Measurements from ENCODE around the gene BARD1. TPM values are rescaled to one million over a fixed set of nuclear protein-coding genes. Genes with fewer than 3 reads are reported as not detected.

The BARD1 gene
- total RNA-seq, 2 donors from 2014 or later = 22.7 to 35.9 TPM

DNA sequence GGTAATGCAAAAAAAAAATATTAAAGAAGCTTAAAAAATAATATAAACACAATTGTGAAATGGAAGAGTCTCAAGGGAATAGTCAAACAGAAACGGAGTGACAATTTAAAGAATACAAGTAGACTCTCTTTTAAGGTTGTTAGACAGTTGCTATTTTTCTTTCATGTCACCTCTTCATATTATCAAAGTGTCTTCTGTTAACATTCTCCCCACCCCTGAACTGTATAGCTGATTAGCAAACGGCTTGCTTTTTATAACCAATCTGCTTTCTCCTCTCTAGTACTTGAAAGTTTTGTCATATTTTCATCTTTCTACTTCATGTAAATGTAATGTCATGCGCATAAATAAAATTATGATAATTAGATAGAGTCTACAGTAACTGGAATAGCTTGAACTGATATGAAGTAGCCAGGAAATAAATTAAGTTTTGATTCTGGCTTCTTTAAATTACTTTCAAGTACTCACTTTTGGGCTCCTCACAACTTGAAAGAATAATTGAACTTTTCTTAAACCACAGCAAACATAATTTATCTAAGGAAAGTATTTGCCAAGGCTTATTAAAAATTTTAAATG is 37.0 kb downstream of the BARD1 start:
- Histone ChIP-seq H3K9me3 (ENCODE audit: control insufficient read depth, low read length) (peaks cover 15% of the 10 kb centered on the region), H3K27ac (ENCODE audit: low read depth, low read length) (no peak overlapping the region), H3K4me3 (ENCODE audit: low read length) (no peak overlapping the region), H3K4me1 (ENCODE audit: control insufficient read depth, insufficient read depth, low read length) (no peaks in the 10 kb centered on the region), H3K27me3 (ENCODE audit: control insufficient read depth, insufficient read depth, low read length, poor library complexity, severe bottlenecking) (no peaks in the 10 kb centered on the region), H3K9ac (ENCODE audit: extremely low read depth, low read length, poor library complexity, severe bottlenecking) (no peak overlapping the region), H3K36me3 (ENCODE audit: control insufficient read depth, insufficient read depth, low read length) (peaks cover 64% of the 10 kb centered on the region)
- DNase-seq = no peak
- Mint-ChIP-seq H3K27me3 (ENCODE audit: insufficient read depth) (no peaks in the 10 kb centered on the region), H3K4me3 (no peak overlapping the region), H3K4me1 (no peaks in the 10 kb centered on the region), H3K36me3 (ENCODE audit: low read depth) (peaks cover 39% of the 10 kb centered on the region), H3K27ac (no peak overlapping the region), H3K9me3 (peaks cover 5% of the 10 kb centered on the region)
- WGBS, 2 experiments (ENCODE audit: insufficient coverage in 1 of 2, insufficient read length in 1 of 2) = 83% methylated on average over 1 to 3 of the region's 3 CpGs
- TF ChIP-seq, protein P1, sequence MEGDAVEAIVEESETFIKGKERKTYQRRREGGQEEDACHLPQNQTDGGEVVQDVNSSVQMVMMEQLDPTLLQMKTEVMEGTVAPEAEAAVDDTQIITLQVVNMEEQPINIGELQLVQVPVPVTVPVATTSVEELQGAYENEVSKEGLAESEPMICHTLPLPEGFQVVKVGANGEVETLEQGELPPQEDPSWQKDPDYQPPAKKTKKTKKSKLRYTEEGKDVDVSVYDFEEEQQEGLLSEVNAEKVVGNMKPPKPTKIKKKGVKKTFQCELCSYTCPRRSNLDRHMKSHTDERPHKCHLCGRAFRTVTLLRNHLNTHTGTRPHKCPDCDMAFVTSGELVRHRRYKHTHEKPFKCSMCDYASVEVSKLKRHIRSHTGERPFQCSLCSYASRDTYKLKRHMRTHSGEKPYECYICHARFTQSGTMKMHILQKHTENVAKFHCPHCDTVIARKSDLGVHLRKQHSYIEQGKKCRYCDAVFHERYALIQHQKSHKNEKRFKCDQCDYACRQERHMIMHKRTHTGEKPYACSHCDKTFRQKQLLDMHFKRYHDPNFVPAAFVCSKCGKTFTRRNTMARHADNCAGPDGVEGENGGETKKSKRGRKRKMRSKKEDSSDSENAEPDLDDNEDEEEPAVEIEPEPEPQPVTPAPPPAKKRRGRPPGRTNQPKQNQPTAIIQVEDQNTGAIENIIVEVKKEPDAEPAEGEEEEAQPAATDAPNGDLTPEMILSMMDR (conservative IDR thresholded peaks at IDR 0.05) = no peak

DNA sequence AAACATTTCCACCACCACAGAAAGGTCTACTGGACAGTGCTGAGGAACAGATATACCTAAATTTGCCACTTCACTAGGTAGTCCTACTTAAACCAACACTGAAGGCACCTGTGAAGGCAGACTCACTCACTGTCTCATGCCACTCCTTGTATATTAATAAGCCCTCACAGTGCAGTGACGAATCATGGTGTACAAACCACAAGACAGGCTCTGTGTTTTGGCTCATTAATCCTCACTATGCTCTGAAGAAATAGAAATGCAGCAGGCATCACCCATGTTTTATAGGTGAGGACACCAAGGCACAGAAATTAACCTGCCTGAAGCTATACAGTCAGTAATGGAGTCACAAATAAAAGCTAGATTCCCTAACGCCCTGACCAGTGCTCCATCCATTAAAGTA is 44.3 kb downstream of the BARD1 start:
- WGBS, 2 experiments (ENCODE audit: insufficient coverage in 1 of 2, insufficient read length in 1 of 2) = 90 to 92% methylated on average over 2 of the region's 2 CpGs
- H3K36me3 Mint-ChIP-seq (ENCODE audit: low read depth) = peaks cover 36% of the 10 kb centered on the region
- Histone ChIP-seq H3K4me1 (ENCODE audit: control insufficient read depth, insufficient read depth, low read length) (no peaks in the 10 kb centered on the region), H3K9me3 (ENCODE audit: control insufficient read depth, low read length) (no peaks in the 10 kb centered on the region), H3K27ac (ENCODE audit: low read depth, low read length) (no peak overlapping the region), H3K36me3 (ENCODE audit: control insufficient read depth, insufficient read depth, low read length) (peaks cover 81% of the 10 kb centered on the region), H3K27me3 (ENCODE audit: control insufficient read depth, insufficient read depth, low read length, poor library complexity, severe bottlenecking) (no peaks in the 10 kb centered on the region), H3K4me3 (ENCODE audit: low read length) (no peak overlapping the region), H3K9ac (ENCODE audit: extremely low read depth, low read length, poor library complexity, severe bottlenecking) (no peak overlapping the region)
- H3K9me3 Mint-ChIP-seq = no peaks in the 10 kb centered on the region
- no peak for DNase-seq
- no peak overlapping the region for H3K27ac Mint-ChIP-seq
- H3K4me1 Mint-ChIP-seq = no peaks in the 10 kb centered on the region
- H3K27me3 Mint-ChIP-seq (ENCODE audit: insufficient read depth) = no peaks in the 10 kb centered on the region
- TF ChIP-seq, protein P1 (conservative IDR thresholded peaks at IDR 0.05) = no peak
- H3K4me3 Mint-ChIP-seq = no peak overlapping the region

DNA sequence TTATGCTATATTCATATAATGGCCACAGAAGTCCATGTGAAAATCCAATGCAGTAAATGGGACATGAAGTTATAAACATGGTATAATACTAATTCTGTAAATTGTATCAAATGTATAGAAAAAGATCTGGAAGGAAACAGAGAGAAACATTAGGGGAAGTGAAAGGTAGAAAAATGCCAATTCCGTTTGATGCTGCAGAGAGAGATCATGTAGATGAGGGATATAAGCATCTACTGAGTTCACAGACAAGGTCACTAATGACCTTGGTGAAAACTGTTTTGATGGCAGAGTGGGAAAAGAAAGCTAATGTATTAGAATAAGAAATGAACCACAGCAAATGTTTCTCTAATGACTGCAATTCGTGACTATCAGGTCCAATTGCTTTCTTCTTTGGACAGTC is 56.0 kb downstream of the BARD1 start:
- H3K4me3 Mint-ChIP-seq = no peak overlapping the region
- Histone ChIP-seq H3K9me3 (ENCODE audit: control insufficient read depth, low read length) (no peaks in the 10 kb centered on the region), H3K4me1 (ENCODE audit: control insufficient read depth, insufficient read depth, low read length) (no peaks in the 10 kb centered on the region), H3K36me3 (ENCODE audit: control insufficient read depth, insufficient read depth, low read length) (peaks cover 82% of the 10 kb centered on the region), H3K27ac (ENCODE audit: low read depth, low read length) (no peak overlapping the region), H3K27me3 (ENCODE audit: control insufficient read depth, insufficient read depth, low read length, poor library complexity, severe bottlenecking) (no peaks in the 10 kb centered on the region), H3K4me3 (ENCODE audit: low read length) (no peak overlapping the region), H3K9ac (ENCODE audit: extremely low read depth, low read length, poor library complexity, severe bottlenecking) (no peak overlapping the region)
- 66 to 70% methylated on average over 2 of the region's 2 CpGs for WGBS, 2 experiments (ENCODE audit: insufficient coverage in 1 of 2, insufficient read length in 1 of 2)
- DNase-seq = no peak
- no peaks in the 10 kb centered on the region for H3K9me3 Mint-ChIP-seq
- H3K4me1 Mint-ChIP-seq = peaks cover 9% of the 10 kb centered on the region
- no peak overlapping the region for H3K27ac Mint-ChIP-seq
- TF ChIP-seq, protein P1 (conservative IDR thresholded peaks at IDR 0.05) = no peak
- H3K27me3 Mint-ChIP-seq (ENCODE audit: insufficient read depth) = no peaks in the 10 kb centered on the region
- H3K36me3 Mint-ChIP-seq (ENCODE audit: low read depth) = peaks cover 40% of the 10 kb centered on the region
